BLaER1 treated with 17β-estradiol and CSF1 and Interleukin-3, amounts not matched to agents 10 nM and 100 nM (cell line): ENCODE results near the gene UTP14C.
"Not testable (repeated sequence)": the region's sequence is repeated elsewhere in the genome, so short reads cannot be mapped to it uniquely, and the experiment has no call there.

Experiments used
- H3K27ac ChIP-seq, 11 experiments: shearing (Covaris generic); formaldehyde crosslinking; 2 replicates each; pipeline ENCODE4 v1.8.1; 2022
- H3K27me3 ChIP-seq, 11 experiments: shearing (Covaris generic); formaldehyde crosslinking; 2 replicates each; pipeline ENCODE4 v1.8.1; 2022
- H3K36me3 ChIP-seq, 11 experiments: shearing (Covaris generic); formaldehyde crosslinking; 2 replicates each; pipeline ENCODE4 v1.8.1; 2022
- H3K4me1 ChIP-seq, 10 experiments: shearing (Covaris generic); formaldehyde crosslinking; 2 replicates each; pipeline ENCODE4 v1.8.1; 2022
- H3K4me2 ChIP-seq, 11 experiments: shearing (Covaris generic); formaldehyde crosslinking; 2 replicates each; pipeline ENCODE4 v1.8.1; 2022
- H3K4me3 ChIP-seq, 10 experiments: shearing (Covaris generic); formaldehyde crosslinking; 2 replicates each; pipeline ENCODE4 v1.8.1; 2022
- H3K9ac ChIP-seq, 11 experiments: shearing (Covaris generic); formaldehyde crosslinking; 2 replicates each; pipeline ENCODE4 v1.8.1; 2022
- H3K9me3 ChIP-seq, 11 experiments: shearing (Covaris generic); formaldehyde crosslinking; replicated peaks in 1 of 11; 2 replicates each; pipeline ENCODE4 v1.8.1; 2022
- H4K20me1 ChIP-seq, 11 experiments: shearing (Covaris generic); formaldehyde crosslinking; 2 replicates each; pipeline ENCODE4 v1.8.1; 2022
- Cebpa-rat ChIP-seq, 11 experiments: shearing (Covaris generic); IDR thresholded peaks; 2 replicates each; pipeline ENCODE4 v1.8.1; 2022

The UTP14C gene

GRCh38 chr13:52029569-52029968 lies 5.1 kb downstream of the UTP14C start:
- H3K9me3 ChIP-seq, result peaks cover 0 to 4% (median 0%) of the 10 kb centered on the region in 11 experiments; a peak in 1 of 22 replicates
- no peaks in the 10 kb centered on the region for H3K4me1 ChIP-seq
- H4K20me1 ChIP-seq, result peaks cover 0 to 20% (median 8%) of the 10 kb centered on the region in 11 experiments; a peak in 6 of 22 replicates
- H3K4me2 ChIP-seq, result no peak overlapping the region
- H3K9ac ChIP-seq, result no peak overlapping the region
- H3K36me3 ChIP-seq, result peaks cover 44 to 72% (median 62%) of the 10 kb centered on the region in 11 experiments
- no peak overlapping the region for H3K4me3 ChIP-seq
- H3K27ac ChIP-seq, result no peak overlapping the region
- no peak for TF ChIP-seq Cebpa-rat (IDR thresholded peaks at IDR 0.05)
- H3K27me3 ChIP-seq, result no peaks in the 10 kb centered on the region

DNA sequence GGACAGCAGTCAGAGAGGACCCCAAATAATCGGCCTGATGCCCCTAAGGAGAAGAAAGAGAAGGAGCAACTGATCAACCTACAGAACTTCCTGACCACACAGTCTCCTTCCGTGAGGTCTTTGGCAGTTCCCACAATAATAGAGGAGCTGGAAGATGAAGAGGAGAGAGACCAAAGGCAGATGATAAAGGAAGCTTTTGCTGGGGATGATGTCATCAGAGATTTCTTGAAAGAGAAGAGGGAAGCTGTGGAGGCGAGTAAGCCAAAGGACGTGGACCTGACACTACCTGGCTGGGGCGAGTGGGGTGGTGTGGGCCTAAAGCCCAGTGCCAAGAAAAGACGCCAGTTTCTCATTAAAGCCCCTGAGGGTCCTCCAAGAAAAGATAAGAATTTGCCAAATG lies 5.9 kb downstream of the UTP14C start:
- Histone ChIP-seq H4K20me1 (peaks cover 0 to 16% (median 8%) of the 10 kb centered on the region in 11 experiments; a peak in 6 of 22 replicates), H3K36me3 (peaks cover 36 to 64% (median 54%) of the 10 kb centered on the region in 11 experiments)
- H3K27me3 ChIP-seq, H3K4me2 ChIP-seq, H3K9me3 ChIP-seq, H3K27ac ChIP-seq, H3K4me3 ChIP-seq, H3K4me1 ChIP-seq, H3K9ac ChIP-seq: not testable (repeated sequence)

DNA sequence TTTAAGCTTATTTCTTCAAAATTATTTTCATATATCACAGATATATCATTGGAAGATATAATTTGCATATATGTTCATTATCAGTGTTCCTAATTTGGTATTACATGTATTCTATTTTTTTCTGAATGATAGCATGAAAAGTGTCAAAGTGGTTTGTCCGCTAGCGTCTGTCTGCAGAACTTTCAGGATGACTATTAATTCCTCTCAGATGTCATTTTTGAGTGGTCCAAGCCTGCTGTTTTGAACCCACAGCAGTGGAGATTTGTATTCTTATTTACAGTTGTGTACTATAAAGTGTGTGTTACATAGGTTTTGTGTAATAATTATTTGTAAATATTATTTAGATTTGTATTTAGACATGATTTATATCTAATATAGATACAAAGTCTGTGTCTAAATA lies 8.5 kb downstream of the UTP14C start:
- Histone ChIP-seq H3K27ac (no peak overlapping the region), H3K4me3 (no peak overlapping the region)

DNA sequence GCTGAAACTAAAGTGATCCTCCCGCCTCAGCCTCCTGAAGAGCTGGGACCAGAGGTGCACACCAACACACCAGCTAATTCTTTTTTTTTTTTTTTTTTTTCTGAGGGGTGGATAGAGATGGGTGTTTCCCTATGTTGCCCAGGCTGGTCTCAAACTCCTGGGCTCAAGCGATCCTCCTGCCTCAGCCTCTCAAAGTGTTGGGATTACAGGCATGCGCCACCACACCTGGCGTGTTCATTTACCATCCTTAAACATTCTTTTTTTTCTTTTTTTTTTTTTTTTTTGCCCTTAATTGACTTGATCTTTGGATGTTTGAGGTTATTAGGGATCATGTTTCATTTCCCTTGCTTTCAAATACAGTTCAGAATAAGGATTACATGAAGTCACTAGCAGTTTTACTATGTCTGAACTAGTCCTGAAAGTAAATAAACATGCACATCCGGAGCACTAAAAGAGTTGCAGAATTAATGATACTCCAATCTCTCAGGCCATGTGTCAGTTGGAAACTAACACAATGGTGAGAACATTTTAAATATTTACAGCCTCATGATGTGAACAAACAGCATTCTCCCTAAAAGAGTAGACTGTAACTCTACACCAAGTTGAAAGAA lies 10.2 kb downstream of the UTP14C start:
- Histone ChIP-seq H3K27ac (no peak overlapping the region), H3K9ac (no peak overlapping the region), H3K4me1 (no peaks in the 10 kb centered on the region), H3K9me3 (0 out of 22 replicates have a peak, but pooled peaks cover 0 to 4% (median 0%) of the 10 kb centered on the region in 11 experiments), H3K27me3 (no peaks in the 10 kb centered on the region), H4K20me1 (peaks cover 0 to 8% (median 0%) of the 10 kb centered on the region in 11 experiments; a peak in 2 of 22 replicates), H3K36me3 (peaks cover 0 to 23% (median 12%) of the 10 kb centered on the region in 11 experiments; a peak in 17 of 22 replicates), H3K4me3 (no peak overlapping the region), H3K4me2 (no peak overlapping the region)
- TF ChIP-seq Cebpa-rat (IDR thresholded peaks at IDR 0.05), result no peak

More for the DNA sequence above, 8.5 kb downstream of the UTP14C start:
- Histone ChIP-seq H3K4me1 (no peaks in the 10 kb centered on the region), H3K27me3 (no peaks in the 10 kb centered on the region), H3K4me2 (no peak overlapping the region), H4K20me1 (peaks cover 0 to 8% (median 0%) of the 10 kb centered on the region in 11 experiments; a peak in 2 of 22 replicates), H3K36me3 (peaks cover 13 to 40% (median 28%) of the 10 kb centered on the region in 11 experiments), H3K9ac (no peak overlapping the region), H3K9me3 (0 out of 22 replicates have a peak, but pooled peaks cover 0 to 4% (median 0%) of the 10 kb centered on the region in 11 experiments)
- TF ChIP-seq Cebpa-rat (IDR thresholded peaks at IDR 0.05), result no peak

GRCh38 chr13:52036037-52036436 lies 11.5 kb downstream of the UTP14C start:
- Histone ChIP-seq H3K9me3 (0 out of 22 replicates have a peak, but pooled peaks cover 0 to 4% (median 0%) of the 10 kb centered on the region in 11 experiments), H3K27me3 (no peaks in the 10 kb centered on the region), H3K27ac (no peak overlapping the region), H3K9ac (no peak overlapping the region), H3K4me2 (no peak overlapping the region), H3K4me1 (no peaks in the 10 kb centered on the region), H3K4me3 (no peak overlapping the region), H4K20me1 (peaks cover 0 to 8% (median 0%) of the 10 kb centered on the region in 11 experiments; a peak in 2 of 22 replicates), H3K36me3 (peaks cover 0 to 10% (median 4%) of the 10 kb centered on the region in 11 experiments; a peak in 7 of 22 replicates)
- TF ChIP-seq Cebpa-rat (IDR thresholded peaks at IDR 0.05), result no peak

GRCh38 chr13:52043675-52044074 lies 19.2 kb downstream of the UTP14C start:
- H4K20me1 ChIP-seq, result no peaks in the 10 kb centered on the region
- H3K9me3 ChIP-seq, result peaks cover 0 to 7% (median 0%) of the 10 kb centered on the region in 11 experiments; a peak in 3 of 22 replicates
- H3K4me3 ChIP-seq, result no peak overlapping the region
- H3K4me2 ChIP-seq, result no peak overlapping the region
- H3K4me1 ChIP-seq, result no peaks in the 10 kb centered on the region
- no peak overlapping the region for H3K27ac ChIP-seq
- no peak overlapping the region for H3K9ac ChIP-seq
- TF ChIP-seq Cebpa-rat (IDR thresholded peaks at IDR 0.05), result no peak
- H3K27me3 ChIP-seq, result no peaks in the 10 kb centered on the region
- H3K36me3 ChIP-seq, result no peaks in the 10 kb centered on the region

DNA sequence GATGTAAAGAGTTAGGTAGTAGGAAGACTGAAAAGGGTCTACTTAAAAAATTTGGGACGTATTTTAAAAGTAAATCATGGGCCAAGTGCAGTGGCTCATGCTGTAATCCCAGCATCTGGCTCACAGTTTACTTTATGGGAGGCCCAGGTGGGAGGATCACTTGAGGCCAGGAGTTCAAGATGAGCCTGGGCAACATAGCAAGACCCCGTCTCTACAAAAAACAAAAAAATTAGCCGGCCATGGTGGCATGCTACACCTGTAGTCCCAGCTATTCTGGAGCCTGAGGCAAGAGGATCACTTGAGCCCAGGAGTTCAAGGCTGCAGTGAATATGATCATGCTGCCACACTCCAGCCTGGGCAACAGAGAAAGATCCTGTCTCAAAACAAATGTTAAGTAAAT lies 23.0 kb downstream of the UTP14C start:
- Histone ChIP-seq H3K27ac (no peak overlapping the region), H3K27me3 (no peaks in the 10 kb centered on the region), H3K9ac (no peak overlapping the region), H3K9me3 (0 out of 22 replicates have a peak, but pooled peaks cover 0 to 4% (median 0%) of the 10 kb centered on the region in 11 experiments), H3K36me3 (no peaks in the 10 kb centered on the region), H3K4me3 (no peak overlapping the region), H4K20me1 (no peaks in the 10 kb centered on the region), H3K4me2 (no peak overlapping the region), H3K4me1 (no peaks in the 10 kb centered on the region)
- TF ChIP-seq Cebpa-rat (IDR thresholded peaks at IDR 0.05), result no peak

DNA sequence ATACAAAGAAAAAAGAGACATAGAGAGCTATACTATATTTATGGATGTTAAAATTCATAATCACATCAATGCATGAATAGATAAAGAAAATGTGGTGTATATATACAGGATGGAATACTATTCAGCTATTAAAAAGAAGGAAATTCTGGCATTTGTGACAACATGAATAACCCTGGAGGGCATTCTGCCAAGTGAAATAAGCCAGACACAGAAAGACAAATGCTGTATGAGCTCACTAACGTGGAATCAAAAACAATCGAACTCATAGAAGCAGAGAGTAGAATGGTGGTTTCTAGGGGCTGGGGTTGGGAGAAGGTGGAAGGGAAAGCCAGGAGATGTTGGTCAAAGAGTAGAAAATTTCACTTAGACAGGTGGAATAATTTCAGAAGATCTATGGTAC lies 24.0 kb downstream of the UTP14C start:
- Histone ChIP-seq H3K4me1 (no peaks in the 10 kb centered on the region), H3K9ac (no peak overlapping the region), H3K4me2 (no peak overlapping the region), H3K4me3 (no peak overlapping the region), H3K36me3 (no peaks in the 10 kb centered on the region), H3K27ac (no peak overlapping the region), H3K9me3 (0 out of 22 replicates have a peak, but pooled peaks cover 0 to 4% (median 0%) of the 10 kb centered on the region in 11 experiments), H3K27me3 (no peaks in the 10 kb centered on the region), H4K20me1 (no peaks in the 10 kb centered on the region)
- TF ChIP-seq Cebpa-rat (IDR thresholded peaks at IDR 0.05), result no peak

- Histone ChIP-seq H3K9ac (no peak overlapping the region), H3K27me3 (no peaks in the 10 kb centered on the region), H4K20me1 (no peaks in the 10 kb centered on the region), H3K4me3 (no peak overlapping the region), H3K4me2 (no peak overlapping the region), H3K36me3 (no peaks in the 10 kb centered on the region), H3K9me3 (no peaks in the 10 kb centered on the region), H3K27ac (no peak overlapping the region), H3K4me1 (no peaks in the 10 kb centered on the region)
- TF ChIP-seq Cebpa-rat (IDR thresholded peaks at IDR 0.05), result no peak
Measured at GRCh38 chr13:52051400-52051799, 26.9 kb downstream of the UTP14C start.

GRCh38 chr13:52053460-52053859 lies 29.0 kb downstream of the UTP14C start:
- Histone ChIP-seq H3K4me3 (no peak overlapping the region), H3K27me3 (no peaks in the 10 kb centered on the region), H3K9me3 (no peaks in the 10 kb centered on the region), H3K27ac (no peak overlapping the region), H3K4me2 (no peak overlapping the region), H3K4me1 (no peaks in the 10 kb centered on the region), H3K9ac (no peak overlapping the region), H3K36me3 (no peaks in the 10 kb centered on the region), H4K20me1 (no peaks in the 10 kb centered on the region)
- TF ChIP-seq Cebpa-rat (IDR thresholded peaks at IDR 0.05), result no peak

GRCh38 chr13:52061064-52061463 lies 36.6 kb downstream of the UTP14C start:
- not testable (repeated sequence) for H3K4me3 ChIP-seq, H3K9ac ChIP-seq, H3K27me3 ChIP-seq, H3K4me1 ChIP-seq, H4K20me1 ChIP-seq, H3K4me2 ChIP-seq, H3K36me3 ChIP-seq, H3K27ac ChIP-seq
- peaks cover 28 to 49% (median 39%) of the 10 kb centered on the region in 11 experiments for H3K9me3 ChIP-seq
